HFFc6 (cell line): Measurements from ENCODE around the gene PNCK. TPM values are rescaled to one million over a fixed set of nuclear protein-coding genes. Genes with fewer than 3 reads are reported as not detected.
"Not testable (repeated sequence)": the region's sequence is repeated elsewhere in the genome, so short reads cannot be mapped to it uniquely, and the experiment has no call there.

Source experiments
- DNase-seq: peaks from one replicate; pipeline ENCODE4 v3.0.0-alpha.2; 2018
- H3K27ac Mint-ChIP-seq: 2 replicates; pipeline ENCODE4 v1.8.0; 2020; ENCODE audit warnings: mild to moderate bottlenecking, mixed read lengths
- H3K27me3 Mint-ChIP-seq: 2 replicates; pipeline ENCODE4 v1.8.0; 2021; ENCODE audit warnings: mild to moderate bottlenecking, moderate library complexity, mixed read lengths; ENCODE audit not compliant: insufficient read depth
- H3K36me3 Mint-ChIP-seq: 2 replicates; pipeline ENCODE4 v1.8.0; 2021; ENCODE audit warnings: low read depth, mixed read lengths
- H3K4me1 Mint-ChIP-seq: 2 replicates; pipeline ENCODE4 v1.8.0; 2020; ENCODE audit warnings: low read depth, mixed read lengths
- H3K4me3 Mint-ChIP-seq: 2 replicates; pipeline ENCODE4 v1.8.0; 2020; ENCODE audit warnings: mild to moderate bottlenecking, moderate library complexity, mixed read lengths
- H3K9me3 Mint-ChIP-seq: 2 replicates; pipeline ENCODE4 v1.8.0; 2020; ENCODE audit warnings: mild to moderate bottlenecking, mixed read lengths
- CTCF ChIP-seq: fragments of 200-600 bp; sonication (generic); IDR thresholded peaks from 2 replicates; pipeline ENCODE4 v1.5.0; 2021; ENCODE audit warnings: antibody characterized with exemption, mild to moderate bottlenecking
- total RNA-seq, 6 experiments: library from RNA; stranded (reverse); fragmentation: NEBNext Ultra II Directional; extraction: Animal tissue kit (Norgen Biotek cat#: 25700); gene quantifications; 2 replicates in 1 of 6; 3 replicates in 5 of 6; pipeline ENCODE4 v1.2.3, GENCODE V29; 2021

The PNCK gene
- total RNA-seq, 6 experiments from 2014 or later: 0.26 to 0.43 TPM; not detected in 4

DNA sequence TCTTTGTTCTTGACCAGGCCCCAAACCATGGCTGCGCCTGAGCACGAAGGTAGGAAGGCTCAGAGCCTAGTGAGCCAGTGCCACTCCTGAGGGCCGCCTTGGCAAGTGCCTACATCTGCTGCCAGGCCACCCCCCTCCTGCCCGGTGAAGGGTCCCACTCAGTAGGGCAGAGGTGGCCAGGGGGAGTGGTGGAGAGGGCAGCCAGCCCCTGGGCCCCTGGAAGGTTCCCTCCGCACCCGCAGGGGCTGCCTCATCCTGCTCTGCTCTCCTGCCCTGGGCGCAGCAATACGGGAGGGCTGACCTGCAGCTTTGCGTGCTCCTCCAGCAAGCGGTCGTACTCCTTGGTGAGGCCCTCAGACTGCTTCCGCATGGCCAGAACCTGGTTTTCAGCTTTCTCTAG lies 28.1 kb upstream of the PNCK start:
- Mint-ChIP-seq H3K27ac (no peak overlapping the region), H3K9me3 (no peaks in the 10 kb centered on the region), H3K4me3 (no peak overlapping the region), H3K36me3 (no peaks in the 10 kb centered on the region), H3K4me1 (peaks cover 8% of the 10 kb centered on the region; the same call in 1 of the 2 replicates), H3K27me3 (peaks cover 1% of the 10 kb centered on the region)
- DNase-seq: no peak
- no peak for TF ChIP-seq CTCF

DNA sequence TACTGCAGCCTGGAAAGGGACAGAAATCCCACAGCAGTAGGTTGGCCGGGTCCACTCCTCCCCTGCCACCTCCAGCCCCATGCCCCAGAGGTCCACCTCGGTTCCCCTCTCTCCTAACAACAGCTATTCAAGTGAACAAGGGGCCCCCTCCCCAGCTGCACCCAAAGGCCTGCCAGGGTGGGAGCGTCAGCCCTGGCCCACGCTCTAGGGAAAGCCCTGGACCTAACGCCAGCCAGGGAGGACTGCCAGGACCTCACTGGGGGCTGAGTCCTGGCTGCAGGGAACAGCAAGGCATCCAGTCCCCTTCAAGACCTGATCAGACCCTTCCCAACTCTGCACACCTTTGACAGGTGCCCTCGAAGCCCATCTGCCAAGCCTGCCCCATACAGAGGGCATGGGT lies 27.4 kb upstream of the PNCK start:
- no peak for TF ChIP-seq CTCF
- no peak for DNase-seq
- Mint-ChIP-seq H3K36me3 (no peaks in the 10 kb centered on the region), H3K4me1 (peaks cover 8% of the 10 kb centered on the region; the same call in 1 of the 2 replicates), H3K27me3 (peaks cover 1% of the 10 kb centered on the region; the same call in 1 of the 2 replicates), H3K9me3 (no peaks in the 10 kb centered on the region), H3K27ac (peak overlapping the region; percentile 48), H3K4me3 (no peak overlapping the region)

GRCh38 chrX:153700376-153700945 lies 26.8 kb upstream of the PNCK start:
- Mint-ChIP-seq H3K9me3 (no peaks in the 10 kb centered on the region), H3K27me3 (peaks cover 1% of the 10 kb centered on the region; the same call in 1 of the 2 replicates), H3K4me1 (peaks cover 8% of the 10 kb centered on the region; the same call in 1 of the 2 replicates), H3K4me3 (no peak overlapping the region; the same call in 1 of the 2 replicates), H3K27ac (peak overlapping the region; percentile 48), H3K36me3 (no peaks in the 10 kb centered on the region)
- no peak for DNase-seq
- TF ChIP-seq CTCF: no peak

- not testable (repeated sequence) for H3K4me1 Mint-ChIP-seq, DNase-seq, H3K27ac Mint-ChIP-seq, H3K36me3 Mint-ChIP-seq, H3K27me3 Mint-ChIP-seq, H3K4me3 Mint-ChIP-seq, H3K9me3 Mint-ChIP-seq
Observed at GRCh38 chrX:153699784-153700371, 26.3 kb upstream of the PNCK start.

DNA sequence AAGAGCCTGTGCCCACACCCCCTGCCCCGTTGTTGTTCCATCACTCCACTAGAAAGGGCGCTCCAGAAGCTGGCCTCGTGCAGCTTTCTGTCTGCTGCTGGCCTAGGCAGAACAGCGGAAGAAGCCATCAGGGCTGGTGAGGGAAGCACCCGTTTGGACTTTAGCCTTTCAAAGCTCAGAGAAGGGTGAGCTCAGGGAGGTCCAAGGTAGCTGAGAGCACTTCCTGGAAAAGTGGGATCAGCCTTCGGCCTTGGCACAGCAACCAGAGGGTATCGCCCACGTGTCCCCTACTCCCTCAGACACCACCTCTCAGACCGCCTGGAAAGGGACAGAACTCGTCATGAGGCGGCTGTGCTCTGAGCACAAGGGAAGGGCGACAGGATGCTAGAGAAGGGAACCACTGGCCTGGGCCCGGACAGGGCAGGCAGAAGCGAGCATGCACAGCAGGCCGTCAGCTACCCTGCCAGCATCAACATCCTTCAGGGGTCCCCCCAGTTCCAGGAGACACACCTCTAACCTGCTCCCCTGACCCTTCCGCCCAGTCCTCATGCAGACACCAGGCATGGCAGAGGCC lies 25.7 kb upstream of the PNCK start:
- not testable (repeated sequence) for H3K4me3 Mint-ChIP-seq, H3K27ac Mint-ChIP-seq, H3K9me3 Mint-ChIP-seq, H3K27me3 Mint-ChIP-seq, H3K36me3 Mint-ChIP-seq, H3K4me1 Mint-ChIP-seq, DNase-seq

DNA sequence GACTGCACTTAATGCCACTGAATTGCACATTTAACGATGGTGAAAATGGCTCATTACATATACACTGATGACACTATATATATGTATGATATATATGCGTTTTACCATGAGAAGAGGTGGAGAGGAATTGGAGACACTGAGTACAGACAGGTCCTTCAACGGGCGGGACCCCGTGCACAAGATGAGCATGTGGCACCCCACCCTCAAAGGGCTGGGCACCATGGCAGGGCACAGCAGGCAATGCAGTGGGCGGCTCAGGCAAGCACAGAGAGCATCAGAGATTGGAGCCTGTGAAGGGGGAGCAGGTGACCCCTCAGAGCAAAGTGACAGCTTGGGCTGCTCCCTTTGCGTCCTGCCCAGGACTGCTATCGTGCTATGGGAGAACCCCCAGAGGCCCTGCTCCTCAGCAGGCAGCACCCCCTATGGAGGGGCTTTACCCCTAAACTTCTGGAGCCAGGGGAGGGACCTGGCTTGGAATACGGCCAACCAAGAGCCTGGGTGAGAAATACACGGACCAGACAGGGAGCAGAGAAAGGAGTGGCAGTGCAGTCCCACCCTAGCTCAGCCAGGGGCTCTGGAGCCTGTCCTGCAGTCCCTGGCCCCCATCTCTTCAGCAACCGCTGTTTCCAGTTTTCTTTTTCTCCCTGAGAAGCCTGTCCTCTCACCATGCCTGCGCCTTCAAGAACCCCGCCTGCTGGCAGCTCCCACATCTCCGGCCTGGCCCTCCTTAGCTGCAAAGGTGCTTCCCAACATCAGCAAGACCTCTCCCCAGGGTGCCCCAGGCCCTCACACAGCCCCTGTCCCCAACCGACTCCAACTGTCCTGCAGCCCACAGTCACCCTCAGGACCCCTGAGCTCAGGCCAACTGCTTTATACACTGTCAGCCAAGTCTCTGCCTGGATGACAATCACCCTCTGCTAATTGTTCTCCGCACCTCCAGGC lies 24.6 kb upstream of the PNCK start:
- Mint-ChIP-seq H3K27me3 (peaks cover 1% of the 10 kb centered on the region; the same call in 1 of the 2 replicates), H3K4me3 (no peak overlapping the region), H3K9me3 (no peaks in the 10 kb centered on the region), H3K27ac (no peak overlapping the region; the same call in 1 of the 2 replicates), H3K4me1 (peaks cover 8% of the 10 kb centered on the region; the same call in 1 of the 2 replicates), H3K36me3 (no peaks in the 10 kb centered on the region)
- no peak for TF ChIP-seq CTCF
- DNase-seq: no peak

- not testable (repeated sequence) for H3K27me3 Mint-ChIP-seq, H3K4me3 Mint-ChIP-seq, H3K27ac Mint-ChIP-seq
Observed at GRCh38 chrX:153696986-153697722, 23.5 kb upstream of the PNCK start.

DNA sequence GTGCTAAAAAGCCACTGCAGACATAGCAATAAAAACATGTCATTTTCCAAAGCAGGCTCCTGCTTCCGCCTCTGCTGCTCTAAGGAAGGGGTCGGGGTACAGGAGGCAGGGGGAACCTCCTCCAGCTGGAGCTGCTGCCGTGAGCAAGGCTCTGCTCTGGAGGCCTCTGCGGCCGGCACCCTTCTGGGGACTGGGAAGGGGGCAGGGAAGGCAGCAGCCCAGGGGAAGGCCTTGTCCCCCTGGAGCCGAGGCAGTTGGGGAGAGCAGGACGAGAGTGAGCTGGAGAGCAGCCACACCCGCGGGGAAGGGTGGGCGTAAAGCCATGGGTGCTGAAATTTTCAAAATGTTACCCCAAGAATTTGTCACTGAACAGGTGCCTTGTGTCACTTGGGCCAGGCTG lies 22.9 kb upstream of the PNCK start:
- H3K36me3 Mint-ChIP-seq, H3K27ac Mint-ChIP-seq, H3K27me3 Mint-ChIP-seq, H3K4me3 Mint-ChIP-seq, H3K9me3 Mint-ChIP-seq, H3K4me1 Mint-ChIP-seq, DNase-seq: not testable (repeated sequence)

More at GRCh38 chrX:153696986-153697722, 23.5 kb upstream of the PNCK start:
- not testable (repeated sequence) for DNase-seq, H3K4me1 Mint-ChIP-seq, H3K36me3 Mint-ChIP-seq, H3K9me3 Mint-ChIP-seq
